ENCODE measurements around the gene BPHL.
A peak's percentile ranks its signal among the peaks of the same experiment; 100 is the strongest.
"Not testable (repeated sequence)": the region's sequence is repeated elsewhere in the genome, so short reads cannot be mapped to it uniquely, and the experiment has no call there.

The BPHL gene

DNA sequence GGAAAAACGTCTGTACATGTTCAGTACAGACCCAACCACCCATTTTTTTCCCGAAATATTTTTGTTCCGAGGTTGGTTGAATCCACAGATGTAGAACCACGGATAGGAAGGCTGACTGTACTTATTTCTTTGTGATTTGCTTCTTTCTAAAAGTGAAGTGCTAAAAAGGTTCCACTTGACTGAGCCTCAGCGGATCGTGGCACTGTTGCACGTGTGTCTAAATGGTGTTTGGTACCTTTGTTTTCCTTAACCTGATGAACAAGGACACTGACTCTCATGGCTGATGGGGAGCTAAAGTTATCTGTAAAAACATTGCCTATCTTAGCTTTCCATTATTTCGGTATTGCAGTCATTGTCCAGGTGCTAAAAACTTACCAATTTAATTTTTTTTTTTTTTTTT lies 6.2 kb downstream of the BPHL start:
- DNase-seq: no peak

DNA sequence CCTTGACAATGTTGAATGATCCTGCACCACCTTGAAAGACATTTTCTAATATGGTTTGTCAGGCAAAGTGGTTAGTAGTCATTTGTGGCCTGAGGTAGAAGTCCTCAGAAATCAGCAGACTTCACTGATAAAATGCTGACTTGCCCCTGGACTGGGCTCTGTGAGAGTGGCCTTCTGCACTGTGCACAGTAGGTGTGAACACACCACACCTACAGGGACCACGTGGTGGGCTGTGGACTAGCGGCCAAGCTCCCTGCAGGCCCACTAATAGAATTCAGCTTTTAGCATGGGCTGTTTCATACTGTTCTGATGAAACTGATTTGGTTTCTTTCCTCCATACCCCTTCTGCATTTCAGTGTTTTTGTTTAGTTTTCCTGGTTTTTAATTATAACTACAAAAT lies 7.3 kb downstream of the BPHL start:
- DNase-seq: no peak

DNA sequence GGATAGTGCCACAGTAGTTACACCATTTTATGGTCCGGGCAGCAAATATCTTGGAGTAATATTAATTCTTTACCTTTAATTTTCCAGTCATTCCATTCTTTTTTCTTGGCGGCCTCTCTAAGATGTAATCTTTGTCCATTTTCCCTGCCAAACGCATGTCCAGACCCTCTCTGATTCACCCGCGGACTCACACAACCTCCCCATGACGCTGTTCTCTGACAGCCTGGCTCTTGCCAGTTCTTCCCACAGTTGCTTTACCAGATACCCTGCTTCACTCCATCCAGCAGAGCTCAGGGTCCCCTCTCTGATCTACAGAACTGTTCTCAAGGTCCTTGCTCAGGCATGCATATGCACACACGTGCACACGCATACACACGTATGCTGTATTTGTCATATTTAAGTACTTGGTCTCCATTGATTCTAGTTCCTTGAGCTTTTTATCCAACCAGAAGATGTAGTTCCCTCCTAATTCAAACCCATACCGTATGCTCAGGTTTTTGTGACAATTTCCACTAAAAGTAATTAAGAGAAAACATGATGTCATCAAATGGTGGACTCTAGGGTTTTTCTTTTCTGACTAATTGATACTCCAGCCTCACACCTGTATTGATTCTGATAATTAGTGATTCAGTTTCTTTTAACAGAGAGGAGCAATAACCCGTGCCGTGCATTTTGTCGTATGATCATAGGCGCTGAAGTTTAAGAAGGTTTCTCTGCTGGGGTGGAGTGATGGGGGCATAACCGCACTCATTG lies 10.0 kb downstream of the BPHL start:
- DNase-seq: no peak

DNA sequence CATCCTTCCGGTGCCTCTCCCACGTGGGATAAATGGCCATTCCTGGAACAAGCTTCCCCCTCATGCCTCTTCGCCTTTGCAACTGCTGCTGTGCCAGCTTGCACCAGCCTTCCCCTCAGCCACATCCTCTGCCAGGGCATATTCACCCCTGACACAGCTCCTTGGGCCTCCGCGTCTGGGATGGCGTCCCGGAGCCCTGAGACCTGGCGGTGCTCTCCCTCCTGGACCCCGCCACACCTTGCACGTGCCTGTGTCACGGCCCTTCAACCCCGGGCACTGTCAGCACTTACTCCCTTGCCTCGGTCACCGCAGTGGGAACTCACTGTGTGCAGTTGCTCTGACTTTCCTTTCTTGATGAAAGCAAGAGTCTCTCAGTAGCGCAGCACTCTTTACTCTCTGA lies 13.2 kb downstream of the BPHL start:
- no peak for DNase-seq

DNA sequence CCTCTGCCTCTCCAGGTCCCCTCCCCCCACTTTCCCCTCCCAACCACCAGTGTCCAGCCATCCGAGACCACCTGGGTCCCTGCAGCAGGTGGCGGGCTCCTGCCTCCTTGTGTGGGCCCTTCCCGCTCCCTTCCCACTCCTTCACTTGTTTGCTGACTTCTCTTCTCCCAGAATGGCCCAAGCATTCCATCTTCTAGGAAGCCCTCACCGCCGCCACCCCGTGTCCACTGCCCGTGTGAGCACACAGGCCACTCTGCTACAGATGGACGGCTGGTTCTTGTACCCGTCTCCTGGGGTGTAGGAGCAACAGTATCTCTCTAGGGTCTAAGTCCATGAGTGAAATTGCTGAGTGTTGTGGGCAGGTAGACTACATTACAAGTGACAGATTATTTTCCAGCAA lies 15.0 kb downstream of the BPHL start:
- DNase-seq: no peak

DNA sequence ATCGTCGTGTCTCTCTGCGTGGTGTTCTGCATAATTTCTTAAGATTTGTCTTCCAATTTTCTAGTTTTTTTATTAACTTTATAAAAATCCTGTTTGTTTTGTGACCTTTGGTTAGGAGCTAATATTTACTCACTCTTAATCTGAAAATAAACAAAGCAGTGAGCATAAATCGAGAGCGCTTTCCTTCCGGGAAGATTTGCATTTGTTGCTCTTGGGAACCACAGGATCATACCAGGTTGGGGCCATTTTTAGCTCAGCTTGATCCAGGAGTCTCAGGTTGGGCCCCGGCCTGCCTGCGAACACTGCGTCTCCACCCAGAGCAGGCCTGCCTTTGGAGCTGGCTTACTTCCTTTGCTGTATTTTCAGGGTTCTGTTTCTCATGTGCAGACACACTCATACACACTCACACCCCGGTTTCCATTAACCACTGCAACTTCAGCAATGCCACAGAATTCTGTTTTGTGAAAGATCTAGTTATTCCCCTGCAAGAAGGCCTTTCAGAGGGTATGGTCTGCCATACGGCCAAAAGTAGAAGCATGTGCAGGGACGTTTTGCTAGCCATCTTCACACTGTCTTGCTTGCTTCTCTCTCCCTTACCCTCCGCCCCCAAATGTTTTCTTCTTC lies 17.3 kb downstream of the BPHL start:
- no peak for DNase-seq

DNA sequence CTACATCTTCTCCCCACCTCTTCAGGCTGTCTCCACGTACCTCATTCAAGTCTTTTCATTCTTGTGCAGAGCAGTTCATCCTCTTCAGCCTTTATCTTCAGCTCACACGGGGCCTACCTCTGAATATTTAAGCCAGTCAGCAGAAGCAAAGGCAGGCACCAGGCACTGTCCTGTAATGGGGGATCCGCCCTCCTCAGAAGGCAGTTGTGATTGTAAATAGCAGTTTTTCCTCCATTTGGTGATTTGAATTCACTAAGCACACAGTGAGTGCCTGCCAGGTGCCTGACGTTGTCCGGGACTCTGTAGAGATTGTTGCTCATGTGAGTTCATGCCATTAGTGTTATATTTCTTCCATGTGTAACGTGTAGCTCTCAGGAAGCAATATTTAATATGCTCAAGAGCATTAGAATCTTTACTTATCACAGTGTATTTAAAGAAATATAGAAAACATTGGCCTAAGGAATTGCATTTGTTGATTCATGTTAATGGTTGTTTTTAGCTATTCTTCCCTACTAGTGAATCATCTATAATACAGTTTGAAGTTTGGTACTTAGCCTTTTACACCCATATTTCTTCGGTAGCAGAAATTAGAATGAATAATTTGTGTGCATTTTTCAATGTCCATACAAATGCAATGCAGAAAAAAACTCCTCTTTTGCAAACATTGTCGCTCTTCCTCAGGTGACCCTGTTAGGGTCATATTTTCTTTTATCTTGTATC lies 17.9 kb downstream of the BPHL start:
- no peak for DNase-seq

DNA sequence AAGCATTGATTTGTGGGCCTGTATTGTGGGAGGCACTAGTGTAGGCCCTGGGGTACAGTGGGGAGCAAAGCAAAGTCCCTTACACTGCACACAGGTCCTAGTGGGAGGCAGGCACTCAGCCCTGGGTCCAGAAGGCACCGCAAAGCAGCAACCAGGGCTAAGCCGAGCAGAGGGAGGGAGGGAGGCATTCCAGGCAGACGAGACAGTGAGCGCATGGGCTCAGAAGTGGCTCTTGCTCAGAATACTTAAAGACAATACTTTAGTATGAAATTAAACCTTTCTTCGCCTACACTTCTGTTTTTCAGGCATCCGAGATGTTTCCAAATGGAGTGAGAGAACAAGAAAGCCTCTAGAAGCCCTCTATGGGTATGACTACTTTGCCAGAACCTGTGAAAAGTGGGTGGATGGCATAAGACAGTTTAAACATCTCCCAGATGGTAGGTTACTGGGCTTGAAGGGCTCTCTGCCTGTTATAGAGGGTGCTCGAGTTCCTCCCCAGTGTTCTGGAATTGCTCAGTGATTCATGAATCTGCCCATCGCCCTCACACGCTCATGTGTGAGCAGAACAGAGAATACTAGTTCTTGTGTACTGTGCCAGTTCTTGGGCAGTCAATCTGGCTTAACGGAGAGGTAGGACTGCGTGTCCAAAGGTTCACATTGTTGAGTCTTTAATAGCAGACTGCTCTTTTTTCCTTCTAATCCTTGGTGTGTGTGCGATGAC lies 18.7 kb downstream of the BPHL start:
- no peak for DNase-seq

DNA sequence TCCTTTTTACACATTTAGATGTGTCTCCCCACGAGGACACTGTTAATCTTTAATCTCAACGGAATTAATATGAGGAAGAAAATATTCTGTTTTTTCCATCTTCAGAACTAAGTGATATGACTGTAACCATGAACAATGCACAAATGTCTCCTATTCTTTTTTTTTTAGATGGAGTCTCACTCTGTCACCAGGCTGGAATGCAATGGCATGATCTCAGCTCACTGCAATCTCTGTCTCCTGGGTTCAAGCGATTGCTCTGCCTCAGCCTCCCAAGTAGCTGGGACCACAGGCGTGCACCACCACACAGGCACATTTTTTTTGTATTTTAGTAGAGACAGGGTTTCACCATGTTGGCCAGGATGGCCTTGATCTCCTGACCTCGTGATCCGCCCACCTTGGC lies 19.4 kb downstream of the BPHL start:
- DNase-seq: not testable (repeated sequence)

DNA sequence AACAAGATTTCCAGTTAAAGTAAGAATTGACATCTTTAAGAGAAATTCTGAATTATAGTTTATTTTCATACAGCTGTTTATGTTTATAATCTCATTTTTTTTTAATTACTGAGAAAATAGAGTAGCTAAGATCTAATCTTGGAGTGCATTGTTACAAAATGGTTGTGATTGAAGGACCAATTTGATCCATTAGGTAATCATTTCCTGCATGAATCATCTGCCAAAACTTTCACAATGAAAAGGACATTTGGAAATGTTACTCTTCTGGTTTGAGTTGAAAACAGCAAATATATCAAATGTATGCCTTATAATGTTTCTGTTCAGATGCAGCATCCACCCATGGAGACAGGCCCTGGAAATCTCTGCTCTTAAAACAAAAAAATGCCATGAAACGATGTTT lies 19.8 kb downstream of the BPHL start:
- peak; percentile 63 for DNase-seq

DNA sequence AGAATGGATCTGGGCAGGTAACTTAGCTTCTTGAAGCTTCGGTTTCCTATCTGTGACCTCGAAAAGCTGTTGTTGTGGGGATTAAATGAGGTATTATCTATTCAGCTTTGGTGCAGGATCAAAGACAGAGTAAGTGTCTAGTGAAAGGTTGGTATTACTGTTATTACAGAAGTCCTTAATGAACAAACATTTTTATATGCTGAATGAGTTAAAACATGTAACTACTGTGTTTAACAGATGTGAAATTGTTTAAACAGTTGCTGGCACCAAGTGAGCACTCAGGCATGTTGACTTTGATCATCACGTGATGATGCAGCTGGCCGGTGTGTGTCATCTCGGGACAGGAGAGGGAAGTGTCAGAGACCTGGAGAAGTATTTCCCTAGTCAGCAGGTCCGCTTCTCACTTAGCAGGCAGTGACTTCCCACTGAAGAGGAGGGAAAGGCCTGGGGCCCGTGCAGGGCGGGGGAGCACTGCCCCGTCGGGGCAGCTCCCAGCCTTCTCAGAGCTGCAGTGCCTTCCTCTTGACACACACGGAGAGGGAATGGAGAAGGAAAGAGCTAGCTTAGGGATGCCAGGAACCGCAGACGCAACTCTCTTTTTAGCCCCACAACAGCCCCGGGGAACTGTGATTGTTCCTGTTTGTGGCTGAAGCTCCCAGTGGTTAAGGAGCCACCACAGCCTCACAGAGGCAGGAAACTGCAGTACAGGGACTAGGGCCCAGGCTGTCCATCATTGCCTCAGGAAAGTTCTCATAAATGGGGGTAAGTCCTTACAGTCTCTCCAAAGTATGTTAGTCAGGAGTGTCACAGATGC lies 20.8 kb downstream of the BPHL start:
- peak; percentile 85 for DNase-seq

DNA sequence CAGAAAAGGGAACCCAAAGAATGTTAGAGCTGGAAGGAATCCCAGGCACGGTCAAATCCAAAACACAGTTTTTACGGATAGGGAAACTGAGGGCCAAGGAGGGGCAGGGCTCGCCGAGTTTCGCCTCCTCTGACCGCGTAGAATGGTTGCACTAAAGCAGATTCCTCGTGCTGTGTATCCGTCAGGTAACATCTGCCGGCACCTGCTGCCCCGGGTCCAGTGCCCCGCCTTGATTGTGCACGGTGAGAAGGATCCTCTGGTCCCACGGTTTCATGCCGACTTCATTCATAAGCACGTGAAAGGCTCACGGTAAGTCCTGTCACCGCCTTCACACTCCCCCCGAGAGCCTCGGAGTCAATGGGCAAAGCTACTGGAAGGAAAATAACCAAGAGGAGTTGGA lies 21.7 kb downstream of the BPHL start:
- no peak for DNase-seq

DNA sequence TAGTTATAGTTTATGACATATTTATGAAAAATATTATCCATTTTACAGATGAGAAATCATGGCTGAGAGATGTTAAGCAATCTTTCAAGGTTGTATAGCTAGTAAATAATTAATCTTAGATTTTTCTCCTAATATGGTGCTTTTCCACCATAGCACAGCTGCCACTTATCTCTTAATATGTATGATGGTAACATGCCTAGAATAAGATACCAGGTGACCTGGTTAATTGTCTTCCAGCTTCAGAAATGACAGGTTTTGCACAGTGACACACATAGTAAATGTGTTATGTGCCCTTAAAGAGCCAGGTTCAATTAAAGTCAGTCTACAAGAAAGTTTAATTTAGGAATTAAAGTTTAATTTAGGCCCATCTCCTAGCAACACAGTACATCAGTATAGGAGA lies 24.0 kb downstream of the BPHL start:
- DNase-seq: no peak

DNA sequence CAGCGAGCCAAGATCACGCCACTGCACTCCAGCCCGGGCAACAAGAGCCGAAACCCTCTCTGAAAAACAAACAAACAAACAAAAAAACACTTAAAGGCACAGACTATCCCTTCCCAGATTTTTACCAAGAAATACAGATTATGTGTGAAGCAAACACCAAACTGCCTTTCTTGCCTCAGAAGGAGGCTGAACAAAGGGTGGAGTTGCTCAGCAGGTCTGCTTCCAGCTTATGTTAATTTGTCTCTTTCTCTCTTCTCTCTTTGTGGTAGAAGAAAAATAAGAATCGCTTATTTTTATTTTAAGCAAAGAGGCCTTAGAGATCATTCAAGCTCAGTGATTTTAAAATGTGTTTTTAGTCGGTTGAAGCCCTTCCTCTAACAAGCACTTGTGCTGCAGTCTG lies 24.6 kb downstream of the BPHL start:
- no peak for DNase-seq

DNA sequence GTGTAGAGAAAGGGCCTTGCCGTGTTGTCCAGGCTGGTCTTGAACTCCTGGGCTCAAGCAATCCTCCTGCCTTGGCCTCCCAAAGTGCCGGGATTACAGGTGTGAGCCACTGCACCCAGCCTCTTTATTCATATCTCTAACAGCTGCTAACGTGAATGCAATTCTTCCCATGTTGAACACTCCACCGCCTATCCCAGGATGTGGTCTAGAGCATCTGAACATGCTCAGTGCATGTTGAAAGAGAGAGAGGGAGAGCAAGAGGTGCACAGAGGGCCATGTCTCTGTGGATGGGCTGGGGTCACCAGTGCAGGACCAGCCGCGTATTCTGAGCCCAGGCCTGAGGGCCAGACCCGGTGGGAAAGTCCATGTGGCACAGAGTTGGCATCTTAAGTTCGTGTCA lies 26.1 kb downstream of the BPHL start:
- DNase-seq: no peak

DNA sequence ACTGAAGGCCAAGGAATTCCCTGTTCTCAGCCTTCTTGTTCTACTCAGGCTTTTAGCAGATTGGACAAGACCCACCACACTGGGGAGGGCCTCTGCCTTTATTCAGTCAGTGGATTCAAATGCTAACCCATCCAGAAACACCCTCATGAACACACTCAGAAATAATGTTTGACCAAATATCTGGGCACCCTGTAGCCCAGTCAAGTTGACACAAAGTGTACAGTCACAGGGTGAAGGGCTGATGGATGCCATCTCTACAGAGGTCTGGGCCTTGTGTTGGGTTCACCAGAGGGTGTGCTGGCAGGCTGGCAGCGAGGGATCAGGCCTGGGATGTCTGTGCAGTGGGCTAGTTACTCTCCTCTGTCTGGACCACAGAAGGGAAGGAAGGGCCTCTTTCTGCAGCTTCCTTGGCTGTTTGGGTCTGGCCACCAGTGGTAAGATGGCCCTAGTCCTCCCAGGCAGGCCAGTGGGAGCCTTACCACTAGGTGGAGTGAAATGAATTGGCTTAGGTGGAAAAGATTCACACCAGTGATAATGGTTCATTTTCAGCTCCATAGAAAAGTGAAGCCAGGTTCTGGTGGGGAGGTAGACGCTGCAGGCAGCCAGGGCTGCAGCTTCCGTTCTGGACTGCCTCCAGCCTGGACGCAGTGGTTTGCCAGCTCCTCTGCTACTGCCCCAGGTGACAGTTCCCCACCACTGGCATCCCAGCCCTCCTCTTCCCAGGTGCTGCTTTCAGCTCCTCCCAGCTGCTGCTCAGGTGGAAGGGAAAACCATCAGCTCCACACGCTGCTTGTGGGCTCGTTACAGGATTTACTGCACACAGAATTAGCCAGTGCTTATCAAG lies 29.6 kb downstream of the BPHL start:
- no peak for DNase-seq

DNA sequence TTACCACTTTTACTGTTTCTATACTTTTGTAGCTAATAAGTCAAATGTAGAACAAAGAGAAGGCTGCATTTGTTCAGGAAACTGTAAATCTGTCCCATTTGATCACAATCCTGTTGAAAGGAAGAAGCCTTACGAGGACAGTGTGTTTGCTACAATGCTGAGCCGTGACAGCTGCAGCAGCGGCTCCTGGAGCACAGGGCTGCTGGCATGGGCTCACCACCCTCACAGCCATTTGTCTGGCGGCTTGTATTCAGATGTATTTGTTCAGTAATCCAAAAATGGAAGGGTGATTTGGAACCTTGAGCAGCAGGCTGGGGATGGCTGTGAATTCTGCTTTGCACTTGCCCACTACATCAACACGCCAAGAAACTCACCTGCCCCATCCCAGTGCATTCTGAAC lies 33.2 kb downstream of the BPHL start:
- no peak for DNase-seq

DNA sequence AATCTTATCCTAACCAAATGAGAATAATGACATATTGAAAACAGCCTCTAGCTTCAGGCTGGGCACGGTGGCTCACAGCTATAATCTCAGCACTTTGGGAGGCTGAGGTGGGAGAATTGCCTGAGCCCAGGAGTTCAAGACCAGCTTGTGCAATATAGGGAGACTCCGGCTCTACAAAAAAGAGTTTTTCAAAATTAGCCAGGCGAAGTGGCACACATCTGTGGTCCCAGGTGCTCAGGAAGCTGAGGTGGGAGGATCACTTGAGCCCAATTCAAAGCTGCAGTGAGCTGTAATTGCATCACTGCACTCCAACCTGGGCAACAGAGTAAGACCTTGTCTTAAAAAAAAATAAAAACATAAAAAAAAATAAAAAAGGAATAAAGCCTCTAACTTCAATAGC lies 34.2 kb downstream of the BPHL start:
- no peak for DNase-seq

DNA sequence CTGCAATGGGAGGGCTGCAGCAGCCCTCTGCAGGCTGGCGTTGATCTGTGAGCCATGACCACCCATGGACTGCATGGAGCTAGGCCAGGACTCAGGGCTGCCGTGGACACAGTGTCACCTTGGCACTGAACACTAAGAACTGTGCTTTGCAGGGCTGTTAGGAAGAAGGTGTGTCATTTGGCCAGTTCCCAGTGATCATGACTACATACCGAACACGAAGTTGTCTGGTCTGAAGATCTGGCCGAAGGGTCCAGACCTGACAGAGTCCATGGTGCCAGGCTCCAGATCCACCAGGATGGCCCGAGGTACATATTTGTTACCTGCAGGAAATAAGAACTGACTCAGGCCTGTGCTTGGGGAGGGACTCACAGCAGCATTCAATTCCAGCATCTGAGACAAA lies 36.9 kb downstream of the BPHL start:
- DNase-seq: not testable (repeated sequence)

DNA sequence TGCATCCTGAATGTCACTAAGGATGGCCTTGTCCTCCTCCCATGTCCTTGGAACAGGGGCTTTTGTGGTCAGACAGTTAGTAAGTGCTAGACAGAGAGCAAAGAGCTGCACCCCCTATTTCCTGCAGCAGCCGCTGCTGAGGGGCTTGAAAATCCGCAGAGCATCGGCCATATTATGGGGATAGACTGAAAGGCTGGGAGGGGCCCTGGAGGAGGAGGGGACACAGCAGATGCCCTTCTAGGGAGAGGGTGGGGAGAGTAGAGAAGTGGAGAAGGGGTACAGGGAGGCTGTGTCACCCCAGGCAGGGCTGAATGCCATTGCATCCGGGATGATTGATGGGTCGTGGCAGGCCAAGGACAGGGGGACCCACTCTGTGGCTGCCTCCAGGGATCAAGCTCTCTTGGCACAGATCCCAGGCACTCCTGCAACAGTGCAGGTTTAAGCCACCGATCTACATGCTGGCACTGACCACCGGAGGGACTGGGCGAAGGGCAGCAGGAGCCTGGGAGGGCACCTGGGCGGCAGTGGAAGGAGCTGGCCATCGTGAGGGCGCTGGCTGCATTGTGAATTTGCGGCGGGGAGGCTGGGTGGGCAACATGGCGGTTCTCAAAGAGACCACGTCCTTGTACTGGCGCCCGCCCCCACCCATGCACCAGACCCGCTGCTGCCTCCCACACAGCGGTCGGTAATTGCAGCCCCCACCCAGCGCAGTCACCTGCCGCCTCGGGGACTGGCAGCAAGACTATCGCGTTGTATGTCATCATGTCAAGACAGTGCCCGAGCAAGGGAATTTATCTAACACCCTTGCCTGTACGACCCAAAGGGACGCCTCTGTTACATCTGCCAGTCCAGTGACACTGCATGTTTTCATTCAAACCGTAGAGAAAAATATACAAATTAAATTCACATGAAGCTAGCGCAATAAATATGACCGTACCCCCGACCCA lies 37.9 kb downstream of the BPHL start:
- not testable (repeated sequence) for DNase-seq
